ENCODE data around the gene TMEM63C. TPM values are rescaled to one million over a fixed set of nuclear protein-coding genes. Genes with fewer than 3 reads are reported as not detected.

The TMEM63C gene
- total RNA-seq, 1 experiment from 2014 or later: 5.4 TPM

DNA sequence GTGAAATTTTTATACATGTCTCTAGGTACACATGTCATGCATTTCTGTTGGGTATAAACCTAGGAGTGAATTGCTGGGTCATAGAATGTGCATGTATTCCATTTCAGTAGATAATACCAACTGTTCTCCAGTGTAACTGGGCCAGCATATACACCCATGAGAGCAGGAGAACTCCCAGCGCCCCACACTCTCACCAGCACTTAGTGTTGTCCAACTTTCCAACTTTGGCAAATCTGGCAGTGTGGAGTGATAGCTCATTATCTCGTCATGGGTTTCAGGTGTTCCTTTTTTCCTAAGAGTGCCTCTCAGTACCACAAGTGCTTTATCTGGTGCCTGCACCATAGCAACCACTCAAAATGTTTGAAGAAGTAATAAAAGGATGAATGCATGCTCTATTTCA, 49.3 kb downstream of the TMEM63C start:
- DNase-seq (no peak), ATAC-seq (no peak)
- Histone ChIP-seq H3K4me2 (ENCODE audit: low read length) (no peak overlapping the region), H3K36me3 (ENCODE audit: low read depth, low read length) (no peaks in the 10 kb centered on the region), H3K4me3 (ENCODE audit: low read length) (no peak overlapping the region), H3K27me3 (ENCODE audit: low read length) (no peaks in the 10 kb centered on the region), H3K27ac (ENCODE audit: low read length) (no peak overlapping the region), H3F3A (ENCODE audit: low read length, unreplicated experiment) (no peaks in the 10 kb centered on the region), H3K9me2 (replicated peaks; ENCODE audit: low read length) (no peaks in the 10 kb centered on the region), H4K20me1 (ENCODE audit: low read length) (no peaks in the 10 kb centered on the region), H3K4me1 (ENCODE audit: insufficient read depth, low read length) (no peaks in the 10 kb centered on the region), H3K79me2 (ENCODE audit: low read length) (no peaks in the 10 kb centered on the region), H3K9me3 (ENCODE audit: low read length) (no peaks in the 10 kb centered on the region), H3K9ac (ENCODE audit: low read length) (no peak overlapping the region), H2AFZ (ENCODE audit: low read length) (no peak overlapping the region)
- intact Hi-C loops (cut with micrococcal nuclease): no loop called here
- CTCF ChIA-PET: no interaction called here
- POLR2A ChIA-PET (ENCODE audit: unreplicated experiment): no interaction called here
- TF ChIP-seq EZH2 (IDR thresholded peaks at IDR 0.05; ENCODE audit: low read length, unreplicated experiment) (no peak), EZH2phosphoT487 (IDR thresholded peaks at IDR 0.05; ENCODE audit: borderline replicate concordance, low read length) (no peak)
- TF ChIP-seq, protein P1, sequence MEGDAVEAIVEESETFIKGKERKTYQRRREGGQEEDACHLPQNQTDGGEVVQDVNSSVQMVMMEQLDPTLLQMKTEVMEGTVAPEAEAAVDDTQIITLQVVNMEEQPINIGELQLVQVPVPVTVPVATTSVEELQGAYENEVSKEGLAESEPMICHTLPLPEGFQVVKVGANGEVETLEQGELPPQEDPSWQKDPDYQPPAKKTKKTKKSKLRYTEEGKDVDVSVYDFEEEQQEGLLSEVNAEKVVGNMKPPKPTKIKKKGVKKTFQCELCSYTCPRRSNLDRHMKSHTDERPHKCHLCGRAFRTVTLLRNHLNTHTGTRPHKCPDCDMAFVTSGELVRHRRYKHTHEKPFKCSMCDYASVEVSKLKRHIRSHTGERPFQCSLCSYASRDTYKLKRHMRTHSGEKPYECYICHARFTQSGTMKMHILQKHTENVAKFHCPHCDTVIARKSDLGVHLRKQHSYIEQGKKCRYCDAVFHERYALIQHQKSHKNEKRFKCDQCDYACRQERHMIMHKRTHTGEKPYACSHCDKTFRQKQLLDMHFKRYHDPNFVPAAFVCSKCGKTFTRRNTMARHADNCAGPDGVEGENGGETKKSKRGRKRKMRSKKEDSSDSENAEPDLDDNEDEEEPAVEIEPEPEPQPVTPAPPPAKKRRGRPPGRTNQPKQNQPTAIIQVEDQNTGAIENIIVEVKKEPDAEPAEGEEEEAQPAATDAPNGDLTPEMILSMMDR (conservative IDR thresholded peaks at IDR 0.05; ENCODE audit: low read depth, low read length): no peak
- BruUV-seq (replicated peaks): no TSS peak

GRCh38 chr14:77231721-77232120, 50.1 kb downstream of the TMEM63C start:
- Histone ChIP-seq H3K4me1 (ENCODE audit: insufficient read depth, low read length) (no peaks in the 10 kb centered on the region), H3K36me3 (ENCODE audit: low read depth, low read length) (no peaks in the 10 kb centered on the region), H3F3A (ENCODE audit: low read length, unreplicated experiment) (no peaks in the 10 kb centered on the region), H3K4me2 (ENCODE audit: low read length) (no peak overlapping the region), H3K27me3 (ENCODE audit: low read length) (no peaks in the 10 kb centered on the region), H4K20me1 (ENCODE audit: low read length) (no peaks in the 10 kb centered on the region), H3K27ac (ENCODE audit: low read length) (no peak overlapping the region), H3K9ac (ENCODE audit: low read length) (no peak overlapping the region), H3K9me2 (replicated peaks; ENCODE audit: low read length) (no peaks in the 10 kb centered on the region), H2AFZ (ENCODE audit: low read length) (no peak overlapping the region), H3K9me3 (ENCODE audit: low read length) (no peaks in the 10 kb centered on the region), H3K79me2 (ENCODE audit: low read length) (no peaks in the 10 kb centered on the region), H3K4me3 (ENCODE audit: low read length) (no peak overlapping the region)
- CTCF ChIA-PET: no interaction called here
- intact Hi-C loops (cut with micrococcal nuclease): no loop called here
- POLR2A ChIA-PET (ENCODE audit: unreplicated experiment): no interaction called here
- DNase-seq: no peak
- no peak for TF ChIP-seq EZH2 (IDR thresholded peaks at IDR 0.05; ENCODE audit: low read length, unreplicated experiment)
- TF ChIP-seq, protein P1 (conservative IDR thresholded peaks at IDR 0.05; ENCODE audit: low read depth, low read length): no peak
- TF ChIP-seq EZH2phosphoT487 (IDR thresholded peaks at IDR 0.05; ENCODE audit: borderline replicate concordance, low read length): no peak
- ATAC-seq: no peak
- BruUV-seq (replicated peaks): no TSS peak

DNA sequence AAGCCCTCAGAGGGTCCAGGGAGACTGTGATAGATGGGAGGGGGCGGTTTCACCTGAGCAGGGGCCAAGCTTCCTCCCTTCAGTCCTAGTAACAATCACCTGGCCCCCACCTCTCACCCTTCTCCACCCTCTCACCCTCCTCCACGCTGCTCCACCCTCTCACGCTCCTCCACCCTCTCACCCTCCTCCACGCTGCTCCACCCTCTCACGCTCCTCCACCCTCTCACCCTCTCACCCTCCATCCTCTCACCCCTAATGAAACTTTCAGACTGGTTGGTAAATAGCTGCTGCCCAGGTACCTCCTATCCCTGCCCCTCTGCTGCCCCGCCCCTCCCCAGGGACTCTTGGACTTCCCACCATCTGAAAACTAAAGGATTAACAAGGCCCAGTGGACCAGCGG, 55.2 kb downstream of the TMEM63C start:
- ATAC-seq (no peak), DNase-seq (no peak)
- CTCF ChIA-PET: no interaction called here
- H4K20me1 ChIP-seq (ENCODE audit: low read length): no peaks in the 10 kb centered on the region
- no peak overlapping the region for H3K27ac ChIP-seq (ENCODE audit: low read length)
- no peaks in the 10 kb centered on the region for H3K79me2 ChIP-seq (ENCODE audit: low read length)
- no peaks in the 10 kb centered on the region for H3K9me3 ChIP-seq (ENCODE audit: low read length)
- no peaks in the 10 kb centered on the region for H3K4me1 ChIP-seq (ENCODE audit: insufficient read depth, low read length)
- H3K36me3 ChIP-seq (ENCODE audit: low read depth, low read length): no peaks in the 10 kb centered on the region
- no peak overlapping the region for H3K9ac ChIP-seq (ENCODE audit: low read length)
- no peaks in the 10 kb centered on the region for H3K9me2 ChIP-seq (replicated peaks; ENCODE audit: low read length)
- POLR2A ChIA-PET (ENCODE audit: unreplicated experiment): no interaction called here
- H3F3A ChIP-seq (ENCODE audit: low read length, unreplicated experiment): no peaks in the 10 kb centered on the region
- BruUV-seq (replicated peaks): no TSS peak
- H2AFZ ChIP-seq (ENCODE audit: low read length): no peak overlapping the region
- H3K4me3 ChIP-seq (ENCODE audit: low read length): no peak overlapping the region
- H3K4me2 ChIP-seq (ENCODE audit: low read length): no peak overlapping the region
- TF ChIP-seq, protein P1 (conservative IDR thresholded peaks at IDR 0.05; ENCODE audit: low read depth, low read length): no peak
- no peak for TF ChIP-seq EZH2 (IDR thresholded peaks at IDR 0.05; ENCODE audit: low read length, unreplicated experiment)
- TF ChIP-seq EZH2phosphoT487 (IDR thresholded peaks at IDR 0.05; ENCODE audit: borderline replicate concordance, low read length): no peak
- no peaks in the 10 kb centered on the region for H3K27me3 ChIP-seq (ENCODE audit: low read length)
- intact Hi-C loops (cut with micrococcal nuclease): no loop called here

All from PC-3 (cell line).